Brain pericyte (primary cell): Measurements from ENCODE around the gene ANKRD23.

Experiments used
- DNase-seq: peaks from one replicate; pipeline ENCODE4 v3.0.0-alpha.2; 2012; ENCODE audit warnings: low read depth, low spot score

Gene ANKRD23

GRCh38 chr2:96838345-96839292, 5.2 kb downstream of the ANKRD23 start:
- DNase-seq, result no peak

GRCh38 chr2:96837575-96837974, 6.2 kb downstream of the ANKRD23 start:
- DNase-seq, result no peak

- no peak for DNase-seq
These were observed 8.0 kb downstream of the ANKRD23 start for GRCh38 chr2:96835830-96836229.

- DNase-seq, result no peak
These were observed 10.9 kb downstream of the ANKRD23 start for GRCh38 chr2:96832754-96833507.

GRCh38 chr2:96832408-96832753, 11.4 kb downstream of the ANKRD23 start:
- DNase-seq, result no peak

- no peak for DNase-seq
These were observed 12.1 kb downstream of the ANKRD23 start for GRCh38 chr2:96831679-96832078.

GRCh38 chr2:96830044-96830562, 13.7 kb downstream of the ANKRD23 start:
- DNase-seq, result no peak

- no peak for DNase-seq
These were observed 14.9 kb downstream of the ANKRD23 start for GRCh38 chr2:96828874-96829273.

- no peak for DNase-seq
These were observed 15.4 kb downstream of the ANKRD23 start for GRCh38 chr2:96828436-96828835.

- no peak for DNase-seq
These were observed 17.1 kb downstream of the ANKRD23 start for GRCh38 chr2:96826546-96827278.

GRCh38 chr2:96825057-96825456, 18.8 kb downstream of the ANKRD23 start:
- no peak for DNase-seq

- DNase-seq, result no peak
These were observed 19.5 kb downstream of the ANKRD23 start for GRCh38 chr2:96824079-96824870.

GRCh38 chr2:96823198-96823597, 20.6 kb downstream of the ANKRD23 start:
- no peak for DNase-seq

GRCh38 chr2:96822786-96823185, 21.0 kb downstream of the ANKRD23 start:
- DNase-seq, result no peak

- no peak for DNase-seq
These were observed 22.6 kb downstream of the ANKRD23 start for GRCh38 chr2:96821113-96821675.

- DNase-seq, result no peak
These were observed 23.8 kb downstream of the ANKRD23 start for GRCh38 chr2:96819876-96820511.

GRCh38 chr2:96819128-96819875, 24.5 kb downstream of the ANKRD23 start:
- DNase-seq, result no peak

- DNase-seq, result no peak
These were observed 25.9 kb downstream of the ANKRD23 start for GRCh38 chr2:96817882-96818281.
